Stimulated activated effector memory CD8-positive, alpha-beta T cell treated with anti-CD3 and anti-CD28 coated beads, Interleukin-12 subunit alpha, Interleukin-12 subunit beta, amount 100 ng/mL, for 72 hours (primary cell): ENCODE results near the gene TET1.
"Not testable (repeated sequence)": the region's sequence is repeated elsewhere in the genome, so short reads cannot be mapped to it uniquely, and the experiment has no call there.

ENCODE experiments used
- ATAC-seq: fragments of 150-1000 bp; cut with Tn5 transposase; 2 replicates; pipeline ENCODE4 v1.10.0; 2021
- DNase-seq, 2 donors: peaks; one replicate each; pipeline ENCODE4 v3.0.0; 2021 to 2022; ENCODE audit warnings: low spot score in 2 of 2
- H3K27ac Mint-ChIP-seq: one replicate; pipeline ENCODE4 v1.8.0; 2022; ENCODE audit warnings: mild to moderate bottlenecking, mixed read lengths
- H3K36me3 Mint-ChIP-seq: one replicate; pipeline ENCODE4 v1.8.0; 2022; ENCODE audit warnings: mild to moderate bottlenecking, mixed read lengths
- H3K4me1 Mint-ChIP-seq: one replicate; pipeline ENCODE4 v1.8.0; 2022; ENCODE audit warnings: mixed read lengths
- H3K4me3 Mint-ChIP-seq: one replicate; pipeline ENCODE4 v1.8.0; 2022; ENCODE audit warnings: mild to moderate bottlenecking, mixed read lengths
- H3K9me3 Mint-ChIP-seq: one replicate; pipeline ENCODE4 v1.8.0; 2022; ENCODE audit warnings: mixed read lengths

The TET1 gene

DNA sequence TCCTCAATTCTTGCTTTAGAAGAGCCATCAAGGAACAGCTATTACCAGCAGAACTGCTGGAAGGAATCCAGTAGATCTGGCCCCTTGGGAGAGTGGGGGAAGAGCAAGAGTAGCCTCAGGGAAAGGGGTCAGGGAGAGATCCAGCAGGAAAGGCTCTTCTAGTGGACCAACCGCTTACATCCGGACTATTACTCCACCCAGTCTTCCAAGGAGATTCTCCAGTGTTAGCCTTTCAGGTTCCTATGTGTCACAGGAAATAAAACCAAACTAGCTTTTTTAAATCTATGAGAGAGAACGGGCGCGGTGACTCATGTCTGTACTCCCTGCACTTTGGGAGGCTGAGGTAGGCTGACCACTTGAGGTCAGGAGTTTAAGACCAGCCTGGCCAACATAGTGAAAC is 34.3 kb downstream of the TET1 start:
- Mint-ChIP-seq H3K4me3 (no peak overlapping the region), H3K9me3 (no peaks in the 10 kb centered on the region), H3K4me1 (no peaks in the 10 kb centered on the region), H3K27ac (no peak overlapping the region), H3K36me3 (no peaks in the 10 kb centered on the region)
- ATAC-seq (no peak), DNase-seq (no peak)

DNA sequence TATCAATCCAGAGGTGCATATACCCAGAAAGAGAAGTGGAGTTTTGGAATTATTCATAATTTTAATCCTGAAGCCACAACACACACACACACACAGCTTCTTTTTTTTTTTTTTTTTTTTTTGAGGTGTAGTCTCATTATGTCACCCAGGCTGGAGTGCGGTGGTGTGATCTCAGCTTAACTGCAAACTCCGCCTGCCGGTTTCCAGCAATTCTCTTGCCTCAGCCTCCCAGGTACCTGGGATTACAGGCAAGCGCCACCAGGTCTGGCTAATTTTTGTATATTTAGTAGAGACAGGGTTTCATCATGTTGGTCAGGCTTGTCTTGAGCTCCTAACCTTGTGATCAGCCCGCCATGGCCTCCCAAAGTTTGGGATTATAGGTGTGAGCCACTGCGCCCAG is 35.4 kb downstream of the TET1 start:
- DNase-seq (no peak), ATAC-seq (no peak)
- no peak overlapping the region for H3K27ac Mint-ChIP-seq
- no peak overlapping the region for H3K4me3 Mint-ChIP-seq
- H3K4me1 Mint-ChIP-seq = peaks cover 8% of the 10 kb centered on the region
- no peaks in the 10 kb centered on the region for H3K9me3 Mint-ChIP-seq
- no peaks in the 10 kb centered on the region for H3K36me3 Mint-ChIP-seq

DNA sequence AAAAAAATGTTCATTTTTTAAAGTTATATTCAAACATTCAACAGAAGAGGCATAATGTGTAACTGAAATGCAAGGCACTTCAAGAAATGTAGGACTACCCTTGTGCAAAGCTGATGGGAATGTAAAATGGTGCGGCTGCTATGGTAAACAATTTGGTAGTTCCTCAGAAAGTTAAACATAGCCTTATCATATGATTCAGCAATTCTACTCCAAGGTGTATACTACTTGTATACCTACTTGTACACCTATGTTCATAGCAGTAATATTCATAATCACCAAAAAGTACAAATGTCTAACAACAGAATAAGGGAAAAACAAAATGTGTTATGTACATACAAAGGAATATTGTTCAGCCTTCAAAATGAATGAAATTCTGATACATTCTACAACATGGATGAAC is 37.3 kb downstream of the TET1 start:
- H3K36me3 Mint-ChIP-seq = no peaks in the 10 kb centered on the region
- H3K9me3 Mint-ChIP-seq = no peaks in the 10 kb centered on the region
- DNase-seq = no peak
- peaks cover 21% of the 10 kb centered on the region for H3K4me1 Mint-ChIP-seq
- no peak overlapping the region for H3K27ac Mint-ChIP-seq
- H3K4me3 Mint-ChIP-seq = no peak overlapping the region
- no peak for ATAC-seq

DNA sequence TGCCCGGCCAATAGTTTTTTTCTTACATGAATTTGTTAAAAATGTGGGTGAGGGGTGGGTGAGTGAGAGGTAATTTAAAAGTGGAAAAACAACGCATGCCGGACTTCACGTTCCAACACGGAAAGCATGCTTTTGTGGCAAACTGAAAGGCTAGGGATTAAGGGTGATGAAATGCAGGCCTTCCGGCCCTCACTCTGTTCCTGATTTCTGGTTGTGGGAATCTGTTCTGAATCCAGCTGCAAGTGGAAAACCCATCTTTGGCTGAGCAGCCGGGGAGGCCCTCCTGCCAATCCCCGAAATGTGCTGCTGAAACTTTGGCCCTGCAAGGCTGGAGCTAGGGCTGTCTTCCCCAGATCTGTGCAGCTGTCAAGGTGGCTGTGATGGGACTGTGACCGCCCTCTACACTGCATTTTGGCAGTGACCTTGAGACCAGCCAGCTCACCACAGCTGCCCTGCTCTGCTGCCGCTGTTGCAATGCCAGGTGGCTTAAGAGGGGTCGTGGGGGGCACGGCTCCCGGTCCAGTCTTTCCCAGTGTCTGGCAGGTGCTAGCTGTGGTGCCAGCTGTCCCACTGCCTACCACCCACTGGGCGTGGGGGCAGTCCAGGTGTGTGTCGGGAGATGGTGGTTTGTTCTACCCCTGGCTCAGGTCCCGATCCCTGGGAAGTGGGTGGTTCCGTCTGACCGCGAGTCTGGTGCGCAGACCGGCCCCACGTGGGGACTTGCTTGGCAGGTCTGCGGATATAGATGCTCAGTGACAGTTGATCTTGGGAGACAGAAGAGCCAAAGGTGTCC is 39.0 kb downstream of the TET1 start:
- Mint-ChIP-seq H3K9me3 (no peaks in the 10 kb centered on the region), H3K4me3 (peak overlapping the region; percentile 89), H3K36me3 (no peaks in the 10 kb centered on the region), H3K4me1 (peaks cover 28% of the 10 kb centered on the region), H3K27ac (no peak overlapping the region)
- no peak for DNase-seq
- ATAC-seq = no peak

DNA sequence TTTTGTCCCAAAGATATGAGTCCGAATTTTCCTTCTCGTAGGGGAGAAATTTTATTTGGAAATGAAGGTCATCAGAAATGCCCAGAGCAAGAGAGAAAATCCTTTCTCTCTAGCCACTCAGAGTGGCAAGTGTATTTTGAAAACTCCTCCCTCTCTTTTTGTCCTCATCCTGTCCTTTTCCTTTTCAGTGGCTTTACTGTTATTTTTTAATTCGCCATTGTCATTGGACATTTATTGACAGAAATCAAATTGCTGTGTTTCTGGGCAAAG is 39.6 kb downstream of the TET1 start:
- Mint-ChIP-seq H3K4me3 (peak overlapping the region; percentile 89), H3K36me3 (no peaks in the 10 kb centered on the region), H3K4me1 (peaks cover 33% of the 10 kb centered on the region), H3K27ac (peak overlapping the region; percentile 92), H3K9me3 (no peaks in the 10 kb centered on the region)
- ATAC-seq (no peak), DNase-seq (no peak)

DNA sequence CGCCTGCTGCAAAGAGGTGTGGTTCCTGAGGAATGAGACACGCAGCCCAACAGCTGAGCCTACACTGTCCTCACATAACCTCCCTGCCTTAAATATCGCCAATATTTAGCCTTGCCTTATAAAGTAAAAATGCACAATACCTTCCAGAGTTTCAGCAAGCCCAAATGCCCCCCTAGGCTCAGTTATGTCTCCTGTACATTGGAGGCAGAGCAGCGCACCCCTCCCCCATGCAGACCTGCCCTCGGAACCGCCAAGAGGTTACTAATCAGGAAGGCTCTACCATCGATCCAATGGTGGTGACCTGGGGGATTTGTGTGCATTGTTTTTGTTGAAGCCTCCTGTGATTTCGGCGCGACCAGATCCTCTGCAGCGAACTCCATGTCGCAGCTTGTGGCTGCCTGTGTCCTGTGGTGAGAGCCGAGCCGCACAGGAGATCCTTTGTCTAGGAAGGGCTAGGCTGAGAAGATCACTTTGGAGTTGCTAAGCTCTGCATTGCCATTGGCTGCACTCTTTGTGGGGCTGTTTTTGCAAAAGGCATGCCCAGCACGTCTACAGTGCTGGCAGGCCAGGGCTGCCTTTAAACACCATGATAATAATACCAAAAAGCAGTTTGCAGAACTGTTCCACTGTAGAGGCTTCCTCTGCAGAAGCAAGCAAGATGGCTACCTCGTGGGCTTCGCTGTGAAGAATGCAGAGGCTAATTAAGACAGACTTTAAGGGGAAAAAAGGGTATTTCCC is 40.1 kb downstream of the TET1 start:
- H3K27ac Mint-ChIP-seq = peak overlapping the region; percentile 92
- no peaks in the 10 kb centered on the region for H3K36me3 Mint-ChIP-seq
- H3K4me3 Mint-ChIP-seq = peak overlapping the region; percentile 89
- ATAC-seq (peak; percentile 92), DNase-seq (peak; percentile 31 to 79)
- no peaks in the 10 kb centered on the region for H3K9me3 Mint-ChIP-seq
- peaks cover 33% of the 10 kb centered on the region for H3K4me1 Mint-ChIP-seq

DNA sequence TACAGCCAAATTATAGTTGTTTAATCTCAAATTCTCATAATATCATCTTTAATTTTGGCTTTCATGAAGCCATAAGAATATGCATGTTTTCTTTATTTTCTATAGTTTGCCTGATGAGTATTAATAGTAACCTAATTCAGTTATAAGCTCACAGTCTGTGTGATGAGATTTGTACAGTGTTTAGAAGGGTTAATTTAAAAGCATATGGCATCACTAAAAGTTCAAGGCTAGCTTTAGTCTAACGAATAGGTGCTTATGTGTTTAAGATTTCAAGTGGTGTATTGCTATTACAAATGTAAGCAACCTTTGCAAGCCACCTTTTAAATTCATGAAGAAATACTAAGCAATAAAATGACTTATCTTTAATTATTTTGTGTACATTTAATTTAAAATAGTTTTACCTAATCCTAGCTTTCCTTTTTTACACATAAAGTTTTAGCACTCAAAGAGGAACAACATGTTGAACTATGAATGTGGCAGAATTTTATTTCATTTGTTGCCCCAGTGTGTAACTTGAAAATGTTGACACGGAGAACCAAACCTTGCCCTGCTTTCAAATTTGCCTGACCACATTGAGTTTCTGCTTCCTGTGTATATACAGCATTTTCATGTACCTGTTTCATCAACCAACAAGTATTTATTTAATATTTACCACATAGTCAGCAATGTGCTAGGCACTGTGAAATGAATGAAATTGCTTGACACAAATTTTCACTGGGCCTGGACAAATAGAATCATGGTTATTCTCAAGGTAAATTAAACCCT is 41.5 kb downstream of the TET1 start:
- Mint-ChIP-seq H3K36me3 (no peaks in the 10 kb centered on the region), H3K4me3 (peak overlapping the region; percentile 89), H3K27ac (no peak overlapping the region), H3K9me3 (no peaks in the 10 kb centered on the region), H3K4me1 (peaks cover 33% of the 10 kb centered on the region)
- no peak for DNase-seq
- ATAC-seq = no peak

DNA sequence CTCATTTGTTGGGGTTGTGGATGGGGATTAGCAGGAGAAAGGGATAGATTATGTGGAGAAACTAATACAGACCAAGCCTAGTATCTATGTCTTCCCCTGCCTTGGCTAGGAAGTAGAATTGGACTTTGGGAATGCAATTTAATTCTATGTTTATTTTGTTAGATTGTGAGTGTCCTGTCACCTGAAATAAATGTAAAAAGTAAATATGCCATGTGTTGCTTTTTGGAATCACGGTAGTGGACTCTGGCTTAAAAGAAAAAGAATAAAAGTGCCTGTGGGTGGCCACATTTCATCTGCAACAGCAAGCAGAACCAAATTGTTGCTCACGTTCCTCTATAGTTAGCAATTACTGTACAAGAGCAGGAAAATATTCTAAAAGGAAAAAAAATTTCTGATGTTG is 42.3 kb downstream of the TET1 start:
- Mint-ChIP-seq H3K4me3 (peak overlapping the region; percentile 89), H3K36me3 (no peaks in the 10 kb centered on the region), H3K4me1 (peaks cover 33% of the 10 kb centered on the region), H3K27ac (no peak overlapping the region), H3K9me3 (no peaks in the 10 kb centered on the region)
- DNase-seq (no peak), ATAC-seq (no peak)

DNA sequence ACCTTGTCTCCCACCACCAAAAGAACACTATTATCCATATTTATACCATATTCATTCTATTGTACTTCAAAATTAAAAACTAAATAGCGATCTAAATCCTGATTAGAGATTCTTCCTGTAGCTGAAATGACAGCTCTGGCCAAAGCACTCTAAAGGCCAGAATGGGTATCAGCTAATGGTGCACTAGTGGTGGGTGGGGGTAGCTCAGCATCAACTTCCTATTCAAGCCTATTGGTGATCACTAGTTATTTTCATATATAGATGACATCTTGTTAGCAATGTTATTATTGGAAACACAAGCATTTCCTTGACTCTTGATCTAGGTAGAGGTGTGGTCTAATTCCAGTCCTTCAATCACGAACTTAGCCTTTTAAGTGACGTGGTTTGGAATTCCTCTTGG is 43.6 kb downstream of the TET1 start:
- ATAC-seq = no peak
- Mint-ChIP-seq H3K27ac (no peak overlapping the region), H3K36me3 (no peaks in the 10 kb centered on the region), H3K4me1 (peaks cover 33% of the 10 kb centered on the region), H3K4me3 (no peak overlapping the region), H3K9me3 (no peaks in the 10 kb centered on the region)
- DNase-seq = no peak

DNA sequence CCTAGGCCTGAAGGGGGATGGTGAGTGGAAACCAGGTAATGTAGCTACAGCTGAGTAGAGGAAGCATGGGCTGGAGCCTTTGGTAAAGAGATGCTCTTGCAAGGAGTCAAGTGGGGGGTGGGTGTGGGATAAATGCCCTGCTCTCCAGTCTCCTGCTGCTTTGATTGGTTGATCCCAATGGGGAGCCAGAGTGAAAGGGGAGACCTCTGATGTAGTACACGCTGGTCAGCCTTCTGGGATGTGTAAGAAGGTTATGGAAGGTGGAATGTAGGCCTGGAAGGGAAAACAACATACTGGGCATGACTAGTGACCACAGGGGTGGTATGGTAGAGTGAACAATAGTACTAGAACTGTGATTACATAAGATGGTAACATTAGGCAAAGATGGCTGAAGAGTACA is 44.3 kb downstream of the TET1 start:
- DNase-seq (no peak), ATAC-seq (no peak)
- no peaks in the 10 kb centered on the region for H3K36me3 Mint-ChIP-seq
- H3K4me1 Mint-ChIP-seq = peaks cover 33% of the 10 kb centered on the region
- H3K9me3 Mint-ChIP-seq = no peaks in the 10 kb centered on the region
- no peak overlapping the region for H3K27ac Mint-ChIP-seq
- H3K4me3 Mint-ChIP-seq = no peak overlapping the region

DNA sequence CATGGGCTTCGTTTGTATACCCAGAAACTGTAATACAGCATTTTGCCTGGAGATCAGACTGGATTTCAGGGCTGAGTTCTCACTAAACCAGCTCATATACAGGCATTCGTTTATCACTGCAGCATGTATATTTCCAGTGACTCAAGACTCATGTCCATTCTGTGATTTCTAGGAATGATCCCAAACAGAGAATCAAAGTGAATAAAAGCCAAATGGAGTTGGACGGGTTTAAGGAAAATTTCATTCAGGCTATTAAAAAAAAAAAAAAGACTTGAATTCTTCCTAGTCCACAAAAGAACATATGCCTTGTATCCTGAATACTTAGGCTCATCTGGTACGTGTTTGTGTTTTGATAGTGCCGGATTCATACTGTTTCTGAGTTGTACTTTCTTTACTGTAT is 46.8 kb downstream of the TET1 start:
- H3K4me3 Mint-ChIP-seq = no peak overlapping the region
- peaks cover 17% of the 10 kb centered on the region for H3K4me1 Mint-ChIP-seq
- no peak for ATAC-seq
- H3K9me3 Mint-ChIP-seq = no peaks in the 10 kb centered on the region
- no peaks in the 10 kb centered on the region for H3K36me3 Mint-ChIP-seq
- DNase-seq = no peak
- no peak overlapping the region for H3K27ac Mint-ChIP-seq

DNA sequence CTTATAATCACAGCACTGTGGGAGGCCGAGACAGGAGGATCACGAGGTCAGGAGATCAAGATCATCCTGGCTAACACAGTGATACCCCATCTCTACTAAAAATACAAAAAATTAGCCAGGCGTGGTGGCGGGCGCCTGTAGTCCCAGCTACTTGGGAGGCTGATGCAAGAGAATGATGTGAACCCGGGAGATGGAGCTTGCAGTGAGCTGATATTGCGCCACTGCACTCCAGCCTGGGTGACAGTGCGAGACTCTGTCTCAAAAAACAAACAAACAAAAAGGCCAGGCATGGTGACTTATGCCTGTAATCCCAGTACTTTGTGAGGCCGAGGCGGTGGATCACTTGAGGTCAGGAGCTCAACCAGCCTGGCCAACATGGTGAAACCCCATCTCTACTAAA is 49.9 kb downstream of the TET1 start:
- not testable (repeated sequence) for DNase-seq, H3K4me3 Mint-ChIP-seq, ATAC-seq, H3K27ac Mint-ChIP-seq, H3K9me3 Mint-ChIP-seq, H3K36me3 Mint-ChIP-seq, H3K4me1 Mint-ChIP-seq

DNA sequence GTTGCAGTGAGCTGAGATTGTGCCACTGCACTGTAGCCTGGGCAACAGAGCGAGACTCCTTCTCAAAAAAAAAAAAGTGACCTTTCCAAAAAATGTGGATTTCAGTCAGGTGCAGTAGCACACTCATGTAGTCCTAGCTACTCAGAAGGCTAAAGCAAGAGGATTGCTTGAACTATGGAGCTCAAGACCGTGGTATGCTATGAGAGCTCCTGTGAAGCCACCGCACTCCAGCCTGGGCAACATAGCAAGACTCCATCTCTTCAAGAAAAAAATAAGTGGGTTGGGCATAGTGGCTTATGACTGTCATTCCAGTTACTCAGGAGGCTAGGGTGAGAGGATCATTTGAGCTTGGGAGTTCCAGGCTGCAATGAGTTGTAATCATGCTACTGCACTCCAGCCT is 51.1 kb downstream of the TET1 start:
- no peak overlapping the region for H3K4me3 Mint-ChIP-seq
- no peak for ATAC-seq
- H3K4me1 Mint-ChIP-seq = no peaks in the 10 kb centered on the region
- H3K9me3 Mint-ChIP-seq = no peaks in the 10 kb centered on the region
- no peak overlapping the region for H3K27ac Mint-ChIP-seq
- H3K36me3 Mint-ChIP-seq = no peaks in the 10 kb centered on the region
- DNase-seq = no peak

DNA sequence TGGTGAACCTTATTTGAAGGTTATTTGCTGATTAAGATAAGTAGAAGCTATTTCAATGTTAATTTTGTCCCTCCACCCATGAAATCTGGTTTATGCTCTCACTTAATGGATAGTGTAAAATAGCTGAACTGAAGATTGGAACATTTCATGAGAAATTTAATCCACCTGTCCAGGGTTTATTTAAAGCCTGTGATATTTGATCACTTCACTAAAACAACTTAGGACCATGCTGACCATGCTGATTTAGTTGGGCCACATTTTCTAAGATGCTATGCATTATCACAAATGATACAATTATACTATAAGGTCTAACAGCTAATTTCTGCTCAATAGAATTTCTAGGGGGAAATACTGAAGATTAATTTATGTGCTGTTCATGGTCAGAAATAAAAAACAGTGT is 53.8 kb downstream of the TET1 start:
- not testable (repeated sequence) for H3K4me1 Mint-ChIP-seq, H3K36me3 Mint-ChIP-seq, H3K4me3 Mint-ChIP-seq, H3K9me3 Mint-ChIP-seq, H3K27ac Mint-ChIP-seq, ATAC-seq, DNase-seq

DNA sequence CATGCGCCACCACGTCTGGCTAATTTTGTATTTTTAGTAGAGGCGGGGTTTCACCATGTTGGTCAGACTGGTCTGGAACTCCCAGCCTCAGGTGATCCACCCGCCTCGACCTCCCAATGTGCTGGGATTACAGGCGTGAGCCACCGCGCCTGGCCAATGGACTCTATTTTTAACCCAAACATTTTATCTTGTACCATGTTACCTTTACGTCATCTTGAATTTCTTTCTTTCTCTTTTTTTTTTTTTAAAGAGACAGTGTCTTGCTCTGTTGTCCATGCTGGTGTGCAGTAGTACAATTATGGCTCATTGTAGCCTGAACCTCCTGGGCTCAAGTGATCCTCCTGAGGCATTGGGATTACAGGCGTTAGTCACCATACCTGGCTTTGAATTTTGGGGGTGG is 57.6 kb downstream of the TET1 start:
- not testable (repeated sequence) for ATAC-seq, H3K4me3 Mint-ChIP-seq, H3K9me3 Mint-ChIP-seq, DNase-seq, H3K4me1 Mint-ChIP-seq, H3K36me3 Mint-ChIP-seq, H3K27ac Mint-ChIP-seq

DNA sequence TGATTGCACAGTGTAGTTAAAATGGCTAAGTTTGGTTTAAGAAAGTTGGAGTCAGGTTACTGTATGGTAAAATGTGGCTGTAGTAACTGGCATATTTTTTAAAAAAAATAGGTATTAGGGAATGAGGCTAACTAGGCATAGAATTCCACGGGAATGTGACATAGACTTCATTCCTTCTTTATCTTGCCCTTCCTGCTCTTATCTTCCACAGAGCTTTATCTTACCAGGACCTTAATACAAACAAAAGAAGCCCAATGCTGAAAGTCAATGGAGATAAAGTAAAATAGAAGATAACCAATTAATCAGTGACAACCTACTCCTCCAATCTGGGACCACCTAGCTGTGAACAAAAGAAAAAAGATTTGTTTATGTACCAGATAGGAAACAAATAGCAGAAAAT is 58.1 kb downstream of the TET1 start:
- H3K36me3 Mint-ChIP-seq = no peaks in the 10 kb centered on the region
- DNase-seq (no peak), ATAC-seq (no peak)
- no peak overlapping the region for H3K4me3 Mint-ChIP-seq
- H3K27ac Mint-ChIP-seq = no peak overlapping the region
- no peaks in the 10 kb centered on the region for H3K4me1 Mint-ChIP-seq
- H3K9me3 Mint-ChIP-seq = no peaks in the 10 kb centered on the region
